ENCODE measurements around the gene TEX38. TPM values are rescaled to one million over a fixed set of nuclear protein-coding genes. Genes with fewer than 3 reads are reported as not detected.

The TEX38 gene
- total RNA-seq, 1 experiment from 2014 or later, result not detected

- peaks cover 17% of the 10 kb centered on the region for H3K4me1 ChIP-seq (ENCODE audit: control insufficient read depth, insufficient read depth, low read length)
- intact Hi-C loops (cut with micrococcal nuclease; ENCODE audit: unreplicated experiment), result no loop called here
- DNase-seq (ENCODE audit: low read depth, low spot score) (no peak), ATAC-seq (no peak)
- TF ChIP-seq, protein P1, sequence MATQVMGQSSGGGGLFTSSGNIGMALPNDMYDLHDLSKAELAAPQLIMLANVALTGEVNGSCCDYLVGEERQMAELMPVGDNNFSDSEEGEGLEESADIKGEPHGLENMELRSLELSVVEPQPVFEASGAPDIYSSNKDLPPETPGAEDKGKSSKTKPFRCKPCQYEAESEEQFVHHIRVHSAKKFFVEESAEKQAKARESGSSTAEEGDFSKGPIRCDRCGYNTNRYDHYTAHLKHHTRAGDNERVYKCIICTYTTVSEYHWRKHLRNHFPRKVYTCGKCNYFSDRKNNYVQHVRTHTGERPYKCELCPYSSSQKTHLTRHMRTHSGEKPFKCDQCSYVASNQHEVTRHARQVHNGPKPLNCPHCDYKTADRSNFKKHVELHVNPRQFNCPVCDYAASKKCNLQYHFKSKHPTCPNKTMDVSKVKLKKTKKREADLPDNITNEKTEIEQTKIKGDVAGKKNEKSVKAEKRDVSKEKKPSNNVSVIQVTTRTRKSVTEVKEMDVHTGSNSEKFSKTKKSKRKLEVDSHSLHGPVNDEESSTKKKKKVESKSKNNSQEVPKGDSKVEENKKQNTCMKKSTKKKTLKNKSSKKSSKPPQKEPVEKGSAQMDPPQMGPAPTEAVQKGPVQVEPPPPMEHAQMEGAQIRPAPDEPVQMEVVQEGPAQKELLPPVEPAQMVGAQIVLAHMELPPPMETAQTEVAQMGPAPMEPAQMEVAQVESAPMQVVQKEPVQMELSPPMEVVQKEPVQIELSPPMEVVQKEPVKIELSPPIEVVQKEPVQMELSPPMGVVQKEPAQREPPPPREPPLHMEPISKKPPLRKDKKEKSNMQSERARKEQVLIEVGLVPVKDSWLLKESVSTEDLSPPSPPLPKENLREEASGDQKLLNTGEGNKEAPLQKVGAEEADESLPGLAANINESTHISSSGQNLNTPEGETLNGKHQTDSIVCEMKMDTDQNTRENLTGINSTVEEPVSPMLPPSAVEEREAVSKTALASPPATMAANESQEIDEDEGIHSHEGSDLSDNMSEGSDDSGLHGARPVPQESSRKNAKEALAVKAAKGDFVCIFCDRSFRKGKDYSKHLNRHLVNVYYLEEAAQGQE (IDR thresholded peaks at IDR 0.05; ENCODE audit: insufficient read depth in 1 of 2, low read depth in 2 of 2, low read length in 1 of 2), result no peak
- ChIA-PET POLR2A (no interaction called here), CTCF (no interaction called here)
- no peaks in the 10 kb centered on the region for H3K27me3 ChIP-seq (ENCODE audit: control insufficient read depth, insufficient read depth, low read length)
- no peak overlapping the region for H3K27ac ChIP-seq (ENCODE audit: low read length)
- H3K4me3 ChIP-seq (ENCODE audit: low read depth in 2 of 2, low read length in 2 of 2), result no peak overlapping the region
- H3K9me3 ChIP-seq (ENCODE audit: control insufficient read depth, insufficient read depth, low read depth, low read length), result no peaks in the 10 kb centered on the region
- BruUV-seq (replicated peaks), result no TSS peak
- in situ Hi-C loops (cut with HindIII; ENCODE audit: low pct_unique_long_range_greater_than_20kb, low sequenced_read_pairs), result no loop called here
- H3K36me3 ChIP-seq (ENCODE audit: control insufficient read depth, insufficient read depth, low read length), result peaks cover 22% of the 10 kb centered on the region
These were observed 43.3 kb downstream of the TEX38 start for GRCh38 chr1:46714976-46715375.

DNA sequence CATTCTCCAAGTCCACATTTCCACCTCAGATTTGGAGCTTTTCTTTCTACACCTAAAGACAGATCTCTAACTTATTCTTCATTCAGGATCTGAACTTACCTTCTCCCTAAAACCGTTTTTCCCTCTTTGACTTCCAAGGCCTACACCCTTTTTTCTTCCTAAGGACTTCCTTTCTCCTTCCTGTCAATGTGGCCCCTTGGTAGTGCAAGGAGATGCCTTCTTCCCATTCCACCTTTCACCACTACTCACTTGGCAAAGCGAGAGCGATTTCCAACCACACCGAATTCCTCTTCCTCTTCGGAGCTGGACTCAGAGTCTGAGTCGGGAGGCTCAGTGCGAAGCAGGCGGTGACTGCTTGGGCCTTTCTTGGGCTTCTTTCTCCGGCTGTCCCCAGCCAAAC lies 46.0 kb downstream of the TEX38 start:
- TSS peak; percentile 63 for BruUV-seq (replicated peaks)
- H3K4me1 ChIP-seq (ENCODE audit: control insufficient read depth, insufficient read depth, low read length), result peaks cover 17% of the 10 kb centered on the region
- peak overlapping the region; percentile 88 for H3K27ac ChIP-seq (ENCODE audit: low read length)
- intact Hi-C loops (cut with micrococcal nuclease; ENCODE audit: unreplicated experiment), result no loop called here
- TF ChIP-seq, protein P1 (IDR thresholded peaks at IDR 0.05; ENCODE audit: insufficient read depth in 1 of 2, low read depth in 2 of 2, low read length in 1 of 2), result no peak
- TF ChIP-seq POLR2AphosphoS5 (IDR thresholded peaks at IDR 0.05; ENCODE audit: low read depth, low read length) (no peak), SIN3A (IDR thresholded peaks at IDR 0.05; ENCODE audit: borderline replicate concordance, insufficient read depth, low read depth, low read length) (no peak)
- H3K9me3 ChIP-seq (ENCODE audit: control insufficient read depth, insufficient read depth, low read depth, low read length), result no peaks in the 10 kb centered on the region
- CTCF ChIA-PET, result no interaction called here
- peak overlapping the region; percentile 89 to 96 for H3K4me3 ChIP-seq (ENCODE audit: low read depth in 2 of 2, low read length in 2 of 2)
- peaks cover 15% of the 10 kb centered on the region for H3K36me3 ChIP-seq (ENCODE audit: control insufficient read depth, insufficient read depth, low read length)
- H3K27me3 ChIP-seq (ENCODE audit: control insufficient read depth, insufficient read depth, low read length), result no peaks in the 10 kb centered on the region
- ATAC-seq, result no peak
- POLR2A ChIA-PET, result interaction anchor here (0.7 kb wide), 1 partner anchor 9 kb away, joined by 4 read pairs; no protein-coding TSS in a partner anchor
- in situ Hi-C loops (cut with HindIII; ENCODE audit: low pct_unique_long_range_greater_than_20kb, low sequenced_read_pairs), result no loop called here
- no peak for DNase-seq (ENCODE audit: low read depth, low spot score)

- Histone ChIP-seq H3K27me3 (ENCODE audit: control insufficient read depth, insufficient read depth, low read length) (no peaks in the 10 kb centered on the region), H3K9me3 (ENCODE audit: control insufficient read depth, insufficient read depth, low read depth, low read length) (no peaks in the 10 kb centered on the region), H3K36me3 (ENCODE audit: control insufficient read depth, insufficient read depth, low read length) (peaks cover 14% of the 10 kb centered on the region), H3K4me1 (ENCODE audit: control insufficient read depth, insufficient read depth, low read length) (peaks cover 17% of the 10 kb centered on the region), H3K27ac (ENCODE audit: low read length) (peak overlapping the region; percentile 88), H3K4me3 (ENCODE audit: low read depth in 2 of 2, low read length in 2 of 2) (peak overlapping the region; percentile 89 to 96)
- DNase-seq (ENCODE audit: low read depth, low spot score) (no peak), ATAC-seq (peak; percentile 31)
- BruUV-seq (replicated peaks), result no TSS peak
- ChIA-PET CTCF (interaction anchor here (0.5 kb wide), 1 partner anchor 552 kb away, joined by 8 read pairs; no protein-coding TSS in a partner anchor), POLR2A (interaction anchor here (0.6 kb wide), 1 partner anchor 58 kb away, joined by 4 read pairs; no protein-coding TSS in a partner anchor)
- TF ChIP-seq, protein P1 (IDR thresholded peaks at IDR 0.05; ENCODE audit: insufficient read depth in 1 of 2, low read depth in 2 of 2, low read length in 1 of 2), result no peak
- TF ChIP-seq, protein P2, sequence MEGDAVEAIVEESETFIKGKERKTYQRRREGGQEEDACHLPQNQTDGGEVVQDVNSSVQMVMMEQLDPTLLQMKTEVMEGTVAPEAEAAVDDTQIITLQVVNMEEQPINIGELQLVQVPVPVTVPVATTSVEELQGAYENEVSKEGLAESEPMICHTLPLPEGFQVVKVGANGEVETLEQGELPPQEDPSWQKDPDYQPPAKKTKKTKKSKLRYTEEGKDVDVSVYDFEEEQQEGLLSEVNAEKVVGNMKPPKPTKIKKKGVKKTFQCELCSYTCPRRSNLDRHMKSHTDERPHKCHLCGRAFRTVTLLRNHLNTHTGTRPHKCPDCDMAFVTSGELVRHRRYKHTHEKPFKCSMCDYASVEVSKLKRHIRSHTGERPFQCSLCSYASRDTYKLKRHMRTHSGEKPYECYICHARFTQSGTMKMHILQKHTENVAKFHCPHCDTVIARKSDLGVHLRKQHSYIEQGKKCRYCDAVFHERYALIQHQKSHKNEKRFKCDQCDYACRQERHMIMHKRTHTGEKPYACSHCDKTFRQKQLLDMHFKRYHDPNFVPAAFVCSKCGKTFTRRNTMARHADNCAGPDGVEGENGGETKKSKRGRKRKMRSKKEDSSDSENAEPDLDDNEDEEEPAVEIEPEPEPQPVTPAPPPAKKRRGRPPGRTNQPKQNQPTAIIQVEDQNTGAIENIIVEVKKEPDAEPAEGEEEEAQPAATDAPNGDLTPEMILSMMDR (IDR thresholded peaks at IDR 0.05), result no peak
- in situ Hi-C loops (cut with HindIII; ENCODE audit: low pct_unique_long_range_greater_than_20kb, low sequenced_read_pairs), result no loop called here
- intact Hi-C loops (cut with micrococcal nuclease; ENCODE audit: unreplicated experiment), result no loop called here
These were observed 46.7 kb downstream of the TEX38 start for GRCh38 chr1:46718340-46718726.

All from Panc1 (cell line).